PFSK-1 (cell line): ENCODE data around the gene LMO2.

Source experiments
- FOXP2 ChIP-seq: optimal IDR thresholded peaks from 2 replicates; pipeline ENCODE3; 2011; ENCODE audit warnings: borderline replicate concordance, control low read depth, inconsistent platforms; ENCODE audit not compliant: insufficient read depth; ENCODE audit errors: extremely low read length, extremely low read depth
- POLR2AphosphoS5 ChIP-seq: IDR thresholded peaks from 2 replicates; pipeline ENCODE4 v1.6.1; 2012; ENCODE audit warnings: low read depth, mild to moderate bottlenecking, control low read depth, low read length, moderate library complexity
- REST ChIP-seq, 2 experiments: IDR thresholded peaks; 2 replicates each; pipeline versions ENCODE4 v1.6.1 to v1.8.0; 2011 to 2012; ENCODE audit warnings: low read depth in 2 of 2, low read length in 2 of 2, control low read depth in 1 of 2, inconsistent platforms in 1 of 2, mild to moderate bottlenecking in 1 of 2, moderate library complexity in 1 of 2; ENCODE audit not compliant: insufficient read depth in 1 of 2
- SIN3A ChIP-seq: IDR thresholded peaks from 2 replicates; pipeline ENCODE4 v1.6.1; 2012; ENCODE audit warnings: mild to moderate bottlenecking, low read length, moderate library complexity, borderline replicate concordance; ENCODE audit not compliant: insufficient read depth
- TAF1 ChIP-seq: IDR thresholded peaks from 2 replicates; pipeline ENCODE4 v1.6.1; 2012; ENCODE audit warnings: low read length, control low read depth, borderline replicate concordance; ENCODE audit not compliant: insufficient read depth

The LMO2 gene

GRCh38 chr11:33864479-33864878 lies 27.4 kb downstream of the LMO2 start:
- TF ChIP-seq POLR2AphosphoS5 (no peak), FOXP2 (no peak), TAF1 (no peak), SIN3A (no peak), REST (IDR thresholded peaks at IDR 0.05; ENCODE audit: insufficient read depth in 1 of 2, low read depth in 2 of 2, low read length in 2 of 2) (no peak)

- no peak for TF ChIP-seq TAF1
- TF ChIP-seq FOXP2: no peak
- TF ChIP-seq POLR2AphosphoS5: no peak
- TF ChIP-seq REST (IDR thresholded peaks at IDR 0.05; ENCODE audit: insufficient read depth in 1 of 2, low read depth in 2 of 2, low read length in 2 of 2): no peak
These were observed 28.3 kb downstream of the LMO2 start for GRCh38 chr11:33863418-33864172.

- TF ChIP-seq FOXP2 (no peak), POLR2AphosphoS5 (no peak), TAF1 (no peak), REST (IDR thresholded peaks at IDR 0.05; ENCODE audit: insufficient read depth in 1 of 2, low read depth in 2 of 2, low read length in 2 of 2) (no peak), SIN3A (no peak)
These were observed 29.8 kb downstream of the LMO2 start for GRCh38 chr11:33861941-33862589.

- TF ChIP-seq POLR2AphosphoS5 (no peak), FOXP2 (no peak), REST (IDR thresholded peaks at IDR 0.05; ENCODE audit: insufficient read depth in 1 of 2, low read depth in 2 of 2, low read length in 2 of 2) (no peak), TAF1 (no peak), SIN3A (no peak)
These were observed 30.5 kb downstream of the LMO2 start for GRCh38 chr11:33861386-33861785.
